GM10248 (cell line): ENCODE results near the gene MBTPS2.

Experiments
- CTCF ChIA-PET: fragments of 300-600 bp; sonication (Branson Sonifier 250); formaldehyde crosslinking; extraction: SDS; loops from one replicate; lab custom pipeline; 2021; ENCODE audit warnings: antibody characterized with exemption; lab: Yijun Ruan, JAX
- POLR2A ChIA-PET: fragments of 350-650 bp; sonication (Branson Sonifier 250); formaldehyde crosslinking; extraction: SDS; loops from one replicate; lab custom pipeline; 2020; ENCODE audit warnings: antibody characterized with exemption; lab: Yijun Ruan, JAX
- DNase-seq: peaks from one replicate; pipeline ENCODE4 v3.0.0; 2012; ENCODE audit errors: extremely low spot score
- TF ChIP-seq, protein P1 (sequence below): IDR thresholded peaks from 2 replicates; pipeline ENCODE4 v1.5.1; 2012; ENCODE audit warnings: mild to moderate bottlenecking, low read depth; ENCODE audit errors: extremely low read depth, missing control alignments, control extremely low read depth

Gene MBTPS2

GRCh38 chrX:21831496-21831895, 7.9 kb upstream of the MBTPS2 start:
- ChIA-PET CTCF (no interaction called here), POLR2A (no interaction called here)
- DNase-seq, result no peak
- TF ChIP-seq, protein P1, sequence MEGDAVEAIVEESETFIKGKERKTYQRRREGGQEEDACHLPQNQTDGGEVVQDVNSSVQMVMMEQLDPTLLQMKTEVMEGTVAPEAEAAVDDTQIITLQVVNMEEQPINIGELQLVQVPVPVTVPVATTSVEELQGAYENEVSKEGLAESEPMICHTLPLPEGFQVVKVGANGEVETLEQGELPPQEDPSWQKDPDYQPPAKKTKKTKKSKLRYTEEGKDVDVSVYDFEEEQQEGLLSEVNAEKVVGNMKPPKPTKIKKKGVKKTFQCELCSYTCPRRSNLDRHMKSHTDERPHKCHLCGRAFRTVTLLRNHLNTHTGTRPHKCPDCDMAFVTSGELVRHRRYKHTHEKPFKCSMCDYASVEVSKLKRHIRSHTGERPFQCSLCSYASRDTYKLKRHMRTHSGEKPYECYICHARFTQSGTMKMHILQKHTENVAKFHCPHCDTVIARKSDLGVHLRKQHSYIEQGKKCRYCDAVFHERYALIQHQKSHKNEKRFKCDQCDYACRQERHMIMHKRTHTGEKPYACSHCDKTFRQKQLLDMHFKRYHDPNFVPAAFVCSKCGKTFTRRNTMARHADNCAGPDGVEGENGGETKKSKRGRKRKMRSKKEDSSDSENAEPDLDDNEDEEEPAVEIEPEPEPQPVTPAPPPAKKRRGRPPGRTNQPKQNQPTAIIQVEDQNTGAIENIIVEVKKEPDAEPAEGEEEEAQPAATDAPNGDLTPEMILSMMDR, result no peak

- ChIA-PET POLR2A (no interaction called here), CTCF (no interaction called here)
- no peak for DNase-seq
- TF ChIP-seq, protein P1, result no peak
These were observed 2.4 kb upstream of the MBTPS2 start for GRCh38 chrX:21837056-21837455.

DNA sequence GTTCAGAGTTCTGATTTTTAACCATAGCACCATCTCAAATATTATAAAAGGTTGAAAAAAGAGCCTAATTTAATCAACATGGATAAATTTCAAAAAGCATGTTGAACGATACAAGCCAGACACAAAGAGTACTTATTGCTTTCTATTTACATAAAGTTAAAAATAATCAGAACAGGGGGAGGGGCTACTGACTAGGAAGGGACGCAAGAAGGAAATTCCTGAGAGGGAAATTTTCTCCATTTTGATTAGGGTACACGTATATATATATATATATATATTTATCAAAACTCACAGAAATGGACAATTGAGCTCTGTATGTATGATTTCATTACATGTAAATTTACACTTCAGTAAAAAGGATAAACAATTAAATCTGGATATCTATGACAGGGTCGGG, 482 bp upstream of the MBTPS2 start:
- CTCF ChIA-PET, result no interaction called here
- POLR2A ChIA-PET, result no interaction called here
- DNase-seq, result no peak
- TF ChIP-seq, protein P1, result no peak

- CTCF ChIA-PET, result no interaction called here
These were observed 752 bp downstream of the MBTPS2 start for GRCh38 chrX:21840193-21840545.

DNA sequence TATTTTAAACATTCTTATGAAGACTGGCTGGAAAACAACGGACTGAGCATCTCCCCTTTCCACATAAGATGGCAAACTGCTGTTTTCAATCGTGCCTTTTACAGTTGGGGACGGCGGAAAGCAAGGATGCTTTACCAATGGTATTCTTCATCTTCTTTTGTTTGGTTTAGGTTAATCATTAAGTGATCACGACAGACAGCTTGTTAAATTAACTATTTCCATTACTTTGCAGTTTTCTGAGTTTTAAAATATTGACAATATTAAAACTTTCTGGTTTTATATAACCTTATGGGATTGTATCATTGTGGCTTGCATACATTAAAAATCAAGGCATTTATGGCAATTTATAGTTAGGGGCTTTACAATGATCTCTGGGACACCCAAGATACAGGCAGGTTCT, 3.8 kb downstream of the MBTPS2 start:
- ChIA-PET CTCF (no interaction called here), POLR2A (no interaction called here)
- TF ChIP-seq, protein P1, result no peak
- DNase-seq, result no peak

More at GRCh38 chrX:21840193-21840545, 752 bp downstream of the MBTPS2 start:
- TF ChIP-seq, protein P1, result no peak
- POLR2A ChIA-PET, result no interaction called here
- no peak for DNase-seq

GRCh38 chrX:21845096-21845495, 5.7 kb downstream of the MBTPS2 start:
- ChIA-PET POLR2A (no interaction called here), CTCF (interaction anchor here (1.1 kb wide), 1 partner anchor 10 kb away, joined by 3 read pairs; no protein-coding TSS in a partner anchor)
- TF ChIP-seq, protein P1, result no peak
- DNase-seq, result no peak

DNA sequence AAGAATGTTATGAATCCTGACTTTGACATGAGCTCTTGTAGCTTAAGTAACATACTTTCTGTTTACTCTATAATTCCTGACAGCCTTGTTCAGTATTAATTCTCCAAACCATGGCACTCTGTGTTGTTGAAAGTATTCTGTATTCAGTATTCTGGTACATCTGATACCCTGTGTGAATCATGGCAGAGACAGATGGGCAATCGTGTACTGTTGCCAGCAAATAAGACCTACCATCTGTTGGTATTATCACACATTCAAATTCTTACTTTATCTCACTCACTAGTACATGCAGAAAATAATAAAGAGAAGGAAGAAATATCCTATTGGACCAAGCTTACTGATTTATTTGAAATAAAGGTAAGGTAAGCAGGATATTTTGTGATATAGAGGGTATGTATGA, 7.9 kb downstream of the MBTPS2 start:
- ChIA-PET POLR2A (no interaction called here), CTCF (interaction anchor here (0.7 kb wide), 1 partner anchor 138 kb away, joined by 3 read pairs; no protein-coding TSS in a partner anchor)
- TF ChIP-seq, protein P1, result no peak
- DNase-seq, result no peak
